H54 (cell line): ENCODE measurements around the gene WDFY4.

Source experiments
- DNase-seq: peaks from one replicate; pipeline ENCODE4 v3.0.0; 2011; ENCODE audit warnings: low spot score, mixed read lengths; ENCODE audit not compliant: insufficient read length
- FAIRE-seq: peaks from 3 replicates; lab custom pipeline; 2011; peaks lifted over from hg19 to GRCh38; lab: Jason Lieb, UNC
- POLR2A ChIP-seq: IDR thresholded peaks from 2 replicates; pipeline ENCODE4 v1.6.1; 2011; ENCODE audit warnings: low read depth, mild to moderate bottlenecking, low read length

WDFY4 gene

DNA sequence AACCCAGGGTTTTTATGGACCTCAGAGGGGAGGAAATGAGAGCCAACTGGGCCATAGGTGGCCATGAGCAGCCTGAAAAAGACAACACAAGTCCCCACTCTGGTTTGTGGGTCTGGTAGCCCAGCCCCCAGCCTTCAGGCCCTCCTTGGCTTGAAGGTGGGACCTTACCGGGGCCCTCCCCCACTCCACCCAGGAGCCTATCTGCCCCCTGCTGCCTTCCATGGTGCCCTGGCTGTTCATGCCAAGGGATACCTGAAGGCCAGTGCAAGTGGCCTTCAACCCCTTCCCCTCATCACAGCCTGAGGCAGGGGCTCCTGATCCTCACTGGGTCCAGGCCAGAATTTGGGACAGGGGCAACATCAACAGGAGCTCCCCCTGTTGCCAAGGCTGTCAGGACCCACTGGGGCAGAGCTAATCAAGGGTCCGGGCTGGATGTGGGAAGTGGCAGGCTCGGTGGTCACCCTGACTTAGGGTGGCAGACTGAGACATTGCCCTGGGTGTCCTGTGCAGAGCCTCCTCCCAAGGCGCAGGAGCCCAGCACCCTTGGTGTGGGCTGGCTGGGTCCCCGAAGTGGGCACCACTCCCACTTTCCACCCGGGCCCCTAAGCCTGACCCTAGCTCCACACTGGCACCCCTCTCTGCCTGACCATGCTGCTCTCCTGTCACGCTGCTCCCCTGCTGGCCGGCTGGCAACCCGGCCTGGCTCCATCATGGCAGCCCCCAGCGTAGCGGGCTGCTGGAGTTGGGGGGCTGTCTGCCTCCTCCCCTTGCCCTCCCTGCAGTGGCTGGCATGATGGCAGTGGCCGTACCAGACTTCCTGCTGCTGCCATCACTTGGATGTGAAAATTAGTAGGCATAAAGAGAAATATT is 6.4 kb downstream of the WDFY4 start:
- DNase-seq: no peak
- TF ChIP-seq POLR2A: no peak
- no peak for FAIRE-seq

DNA sequence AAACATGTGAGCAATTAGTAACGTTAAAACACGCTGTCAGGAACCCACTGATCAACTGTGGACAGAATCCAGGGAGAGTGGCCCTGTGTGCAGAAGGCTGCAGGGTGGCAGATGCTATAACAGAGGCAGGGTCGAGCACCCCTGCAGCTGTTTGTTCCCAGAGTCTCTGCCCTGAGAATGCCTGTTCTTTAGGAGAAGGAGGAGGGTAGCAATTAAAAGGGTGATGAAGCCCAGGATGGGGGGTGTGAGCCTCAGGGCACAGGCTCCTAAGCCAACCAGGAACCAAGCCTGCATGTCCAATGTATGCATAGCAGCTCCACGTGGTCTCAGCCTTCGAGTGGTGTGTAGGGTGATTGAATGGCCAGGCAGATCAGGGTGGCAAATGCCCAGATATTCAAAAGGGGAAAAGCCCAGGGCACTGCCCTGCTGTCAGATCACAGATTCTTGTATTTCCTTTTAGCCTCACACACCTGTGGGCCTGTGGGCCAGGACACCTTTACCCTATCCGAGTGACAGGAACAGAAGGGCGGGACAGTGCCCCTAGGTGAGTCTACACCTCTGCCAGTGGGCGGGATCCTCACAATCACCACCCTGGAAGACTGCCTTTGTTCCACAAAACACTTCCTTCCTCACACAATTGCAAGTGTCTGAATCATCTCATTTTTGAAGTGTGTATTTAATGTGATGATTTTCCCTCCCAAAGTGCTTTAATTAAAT is 7.3 kb downstream of the WDFY4 start:
- no peak for TF ChIP-seq POLR2A
- DNase-seq: no peak
- no peak for FAIRE-seq

DNA sequence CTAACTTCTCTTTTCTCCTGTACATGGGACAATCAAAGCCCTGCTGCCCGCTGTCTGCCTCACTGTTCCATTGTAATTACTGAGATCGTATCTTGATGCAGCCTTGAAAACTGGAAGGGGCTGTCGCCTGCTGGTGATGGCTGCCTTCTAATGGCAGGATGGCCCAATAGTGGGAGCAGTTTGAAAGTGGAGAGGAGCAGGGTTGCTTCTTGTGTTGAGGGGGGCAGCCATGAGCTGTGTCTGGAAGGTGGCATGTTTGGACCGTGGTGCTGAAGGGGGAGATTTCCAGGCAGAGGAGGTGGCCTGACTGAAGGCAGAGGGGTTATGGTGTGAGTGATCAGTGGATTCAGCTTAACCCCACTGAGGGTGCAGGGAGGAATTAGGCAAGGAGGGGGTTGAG is 8.1 kb downstream of the WDFY4 start:
- no peak for DNase-seq
- no peak for TF ChIP-seq POLR2A
- FAIRE-seq: no peak

DNA sequence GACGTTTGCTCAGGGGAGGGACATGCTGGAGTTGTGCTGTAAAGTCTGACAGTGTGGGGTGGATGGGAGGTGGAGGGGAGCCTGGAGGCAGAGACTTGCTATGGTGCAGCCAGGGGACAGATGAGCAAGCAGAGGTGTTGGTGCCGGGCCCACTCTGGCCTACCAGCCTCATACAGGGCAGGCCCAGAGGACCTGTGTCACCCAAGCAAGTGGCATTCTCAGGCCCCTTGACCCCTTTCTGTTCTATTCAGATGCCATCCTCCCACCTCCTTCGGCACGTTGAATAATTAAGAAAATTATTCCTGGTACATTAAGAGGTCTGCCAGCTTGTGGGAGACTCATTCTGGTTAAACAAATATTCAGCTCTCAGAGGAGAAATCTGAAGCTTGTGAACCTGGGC is 8.5 kb downstream of the WDFY4 start:
- DNase-seq (no peak), FAIRE-seq (no peak)
- no peak for TF ChIP-seq POLR2A

DNA sequence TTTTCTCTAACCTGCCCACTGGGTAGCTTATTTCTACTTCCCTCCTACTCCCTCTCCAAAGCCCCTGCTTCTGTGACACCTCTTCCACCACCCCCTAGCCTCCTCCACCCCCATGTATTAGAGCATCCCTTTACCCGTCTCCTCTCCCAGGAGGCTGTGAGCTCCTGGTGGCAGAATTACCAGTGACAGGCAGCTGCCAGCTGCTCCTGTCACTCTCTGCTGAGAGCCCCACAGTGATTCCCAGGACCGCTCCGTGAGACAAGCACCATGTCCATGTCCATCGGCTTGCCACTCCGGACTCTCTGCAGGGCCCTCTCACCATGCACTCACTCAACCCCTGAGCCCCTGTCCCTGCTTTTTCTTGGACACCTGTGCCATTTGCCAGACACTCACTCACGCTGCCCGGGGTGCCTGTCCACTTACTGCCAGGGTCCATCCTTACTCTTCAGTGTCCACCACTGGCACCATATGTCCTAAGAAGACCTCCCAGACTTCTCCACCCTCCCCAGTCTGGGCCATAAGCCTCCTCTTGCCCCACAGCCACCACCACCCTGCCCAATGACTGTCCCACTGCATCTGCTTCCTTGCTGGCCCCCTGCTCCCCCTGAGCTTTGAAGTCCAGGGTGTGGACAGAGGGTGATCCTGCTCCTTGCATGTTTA is 9.8 kb downstream of the WDFY4 start:
- FAIRE-seq (no peak), DNase-seq (no peak)
- TF ChIP-seq POLR2A: no peak

DNA sequence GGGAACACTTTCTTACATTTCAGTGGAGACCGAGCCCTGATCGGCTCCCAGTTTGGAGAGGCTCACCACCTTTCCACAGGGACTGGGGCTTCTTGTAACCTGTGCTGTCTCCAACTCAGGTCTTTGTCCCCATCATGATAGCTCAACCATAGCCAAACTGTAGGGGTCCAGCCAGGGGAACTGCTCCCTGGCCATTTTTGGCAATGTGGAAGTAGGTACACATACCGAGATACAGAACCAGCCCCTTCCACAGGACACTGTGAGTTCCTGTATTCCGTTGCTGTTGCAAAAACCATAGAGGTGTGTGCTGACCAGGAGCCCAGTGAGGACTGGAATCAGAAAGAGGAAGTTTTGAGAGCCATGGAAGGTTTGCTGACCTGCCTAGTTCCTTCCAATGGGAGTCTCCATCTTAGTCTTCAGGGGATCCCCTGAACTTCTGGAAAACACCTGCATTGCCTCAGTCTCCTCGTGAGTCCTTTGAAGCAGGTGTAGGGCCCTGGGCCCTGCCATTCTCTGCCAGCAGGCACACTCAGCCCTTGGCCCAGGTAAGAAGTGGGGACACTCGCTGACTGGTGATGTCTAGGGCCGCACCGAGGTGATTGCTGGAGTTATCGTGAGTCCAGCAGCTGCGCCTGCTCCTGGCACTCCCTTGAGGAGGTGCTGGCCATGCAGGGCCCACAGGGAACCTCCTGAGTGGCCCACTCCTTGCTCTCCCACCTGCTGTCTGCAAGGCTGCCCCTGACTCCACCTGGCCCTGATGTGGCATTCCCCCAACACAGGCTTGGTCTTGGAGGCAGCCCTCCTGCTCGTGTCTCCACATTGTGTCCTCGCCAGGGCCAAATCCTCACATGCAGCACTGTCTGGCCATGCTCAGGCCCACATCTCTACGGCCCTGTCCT is 11.2 kb downstream of the WDFY4 start:
- FAIRE-seq (no peak), DNase-seq (no peak)
- no peak for TF ChIP-seq POLR2A

DNA sequence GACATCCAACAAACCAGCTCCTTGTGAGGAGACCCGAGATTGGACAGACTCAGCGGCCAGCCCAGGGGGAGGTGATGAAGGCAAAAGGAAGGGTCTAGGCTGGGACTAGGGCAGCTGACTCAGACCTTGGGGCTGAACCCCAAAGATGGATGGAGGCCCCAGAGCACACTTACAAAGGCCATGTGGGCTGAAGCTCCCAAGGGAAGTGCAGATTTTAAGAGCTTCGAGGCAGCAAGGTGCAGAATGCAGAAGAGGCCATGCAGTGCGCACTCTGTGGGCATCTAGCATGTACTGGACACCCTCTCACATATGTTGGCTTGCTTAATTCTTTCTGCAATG is 11.8 kb downstream of the WDFY4 start:
- DNase-seq (no peak), FAIRE-seq (no peak)
- no peak for TF ChIP-seq POLR2A

DNA sequence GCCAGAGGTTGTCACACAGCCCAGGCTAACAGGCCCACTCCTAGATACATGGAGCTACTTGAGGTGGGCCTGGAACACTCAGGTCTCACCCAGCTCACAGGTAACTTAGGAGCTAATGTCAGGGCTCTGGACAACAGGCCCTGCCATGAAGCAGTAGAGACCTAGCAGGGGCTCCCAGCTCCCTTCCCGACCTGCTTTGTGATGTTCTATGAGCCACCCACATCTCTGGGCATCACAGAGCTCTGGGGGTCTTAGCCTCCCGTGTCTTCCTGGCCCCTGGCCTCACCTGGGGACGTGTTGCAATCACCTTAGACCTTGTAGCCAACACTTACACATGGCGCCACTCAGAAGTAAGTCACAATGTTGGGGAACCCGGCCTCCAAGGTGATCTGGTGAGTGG is 12.4 kb downstream of the WDFY4 start:
- no peak for TF ChIP-seq POLR2A
- DNase-seq: no peak
- FAIRE-seq: no peak

DNA sequence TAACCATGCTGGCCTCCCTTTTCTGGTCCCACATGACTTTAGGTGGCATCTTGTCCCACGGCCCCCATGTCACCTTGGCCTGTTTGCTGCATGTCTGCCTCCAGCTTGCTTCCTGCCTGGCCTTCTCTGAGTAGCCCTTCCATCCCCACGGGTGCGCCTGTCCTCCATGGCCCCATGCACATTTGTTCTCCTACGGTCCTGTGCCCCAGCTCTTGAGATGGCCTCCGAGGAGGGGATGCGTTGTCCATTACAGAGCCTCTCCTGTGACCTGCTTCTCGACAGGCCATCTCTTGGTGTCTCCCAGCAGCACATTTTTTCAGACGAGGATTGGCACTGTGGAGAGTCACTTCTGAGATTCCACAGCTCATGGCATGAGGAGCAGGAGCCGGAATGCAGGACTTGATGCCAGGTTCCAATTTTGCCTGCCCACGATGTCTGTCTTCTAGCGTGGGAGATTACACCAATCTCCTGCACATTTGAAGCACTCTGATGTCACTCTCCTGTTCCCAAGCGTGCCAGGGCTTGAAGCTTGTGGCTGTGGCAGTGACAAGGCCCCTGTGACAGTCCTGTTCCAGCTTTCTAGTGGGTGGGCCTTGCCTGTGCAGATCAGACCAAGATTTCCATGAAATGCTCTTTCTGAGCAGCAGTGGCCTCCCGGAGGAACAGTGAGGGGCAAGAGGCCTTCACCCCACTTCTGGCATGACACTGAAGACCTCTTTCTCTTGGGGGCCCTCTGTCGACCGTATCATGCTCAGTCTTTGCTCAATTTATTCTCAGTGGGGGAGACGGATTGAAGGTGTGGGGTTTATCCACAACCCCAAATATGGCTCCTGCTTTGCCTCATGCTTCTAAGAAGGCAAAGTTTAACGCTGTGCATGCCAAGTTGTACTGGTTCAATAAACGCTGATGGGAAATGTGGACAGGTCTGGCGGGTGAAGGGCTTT is 13.4 kb downstream of the WDFY4 start:
- no peak for FAIRE-seq
- TF ChIP-seq POLR2A: no peak
- DNase-seq: no peak

DNA sequence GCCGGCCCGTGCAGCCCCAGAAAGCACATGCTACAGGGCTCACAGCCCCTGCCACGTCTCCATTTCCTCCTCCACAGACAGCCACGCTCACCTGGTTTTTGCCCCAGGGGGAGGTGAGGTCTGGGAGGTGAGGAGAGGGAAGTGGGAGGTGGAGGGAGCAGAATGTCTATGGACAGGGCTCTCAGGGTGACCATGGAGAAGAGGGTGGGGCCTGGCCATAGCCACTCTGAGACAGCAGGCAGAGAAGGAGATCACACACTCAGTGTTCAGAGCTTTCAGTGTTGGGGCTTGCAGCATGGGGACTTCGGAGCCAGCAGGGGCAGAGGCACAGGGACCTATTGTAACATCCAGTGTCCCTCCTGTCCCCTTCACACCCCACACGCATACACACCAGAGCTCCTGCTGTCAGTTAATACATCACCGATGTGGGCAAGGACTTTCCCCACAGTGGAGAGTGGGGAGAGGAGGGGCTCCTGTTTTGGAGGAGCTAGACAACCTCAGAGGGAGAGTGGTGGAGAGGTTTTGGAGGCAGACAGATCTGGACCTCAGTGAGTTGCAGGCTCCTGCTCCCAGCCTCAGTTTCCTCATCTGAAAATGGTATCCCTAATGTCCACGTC is 14.4 kb downstream of the WDFY4 start:
- DNase-seq (no peak), FAIRE-seq (no peak)
- no peak for TF ChIP-seq POLR2A

DNA sequence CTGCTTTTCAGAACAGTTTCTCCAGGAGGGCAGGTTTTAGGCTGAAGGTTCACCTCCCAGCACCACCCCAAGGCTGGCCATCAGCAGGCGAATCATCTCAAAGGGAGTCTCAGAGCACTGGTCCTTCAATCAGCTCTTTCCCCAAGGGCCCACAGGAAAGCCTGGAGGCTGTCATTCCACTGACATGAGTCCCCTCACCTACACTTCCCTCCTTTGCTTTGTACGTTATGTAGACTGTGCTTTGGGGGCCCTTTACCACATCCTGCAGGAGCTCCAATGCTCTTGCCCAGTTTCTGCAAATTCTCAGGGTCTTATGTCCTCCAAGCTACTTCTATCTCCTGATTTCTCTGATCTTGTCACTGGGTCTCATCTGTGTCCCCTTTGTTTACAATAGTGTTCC is 15.4 kb downstream of the WDFY4 start:
- FAIRE-seq (no peak), DNase-seq (no peak)
- TF ChIP-seq POLR2A: no peak

DNA sequence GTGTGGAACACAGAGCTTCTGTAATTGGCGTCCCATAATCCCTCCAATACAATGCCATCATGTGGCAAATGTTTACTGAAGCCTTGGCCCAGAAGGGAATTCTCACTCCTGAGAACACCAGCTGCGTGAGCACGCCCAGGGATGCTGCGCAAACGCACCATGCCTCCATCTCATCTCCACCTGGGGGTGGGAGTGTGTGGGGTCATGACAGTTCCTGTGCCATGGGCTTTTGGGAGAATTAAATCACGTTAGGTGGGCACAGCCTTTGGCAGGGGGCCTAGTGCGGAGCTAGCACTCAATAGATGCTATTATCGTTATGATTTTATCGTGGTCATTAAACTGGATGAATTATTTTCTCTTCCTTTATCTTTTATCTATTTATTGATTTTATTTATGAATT is 15.8 kb downstream of the WDFY4 start:
- DNase-seq (no peak), FAIRE-seq (no peak)
- no peak for TF ChIP-seq POLR2A
